ENCODE measurements around the gene COBLL1.

The COBLL1 gene

DNA sequence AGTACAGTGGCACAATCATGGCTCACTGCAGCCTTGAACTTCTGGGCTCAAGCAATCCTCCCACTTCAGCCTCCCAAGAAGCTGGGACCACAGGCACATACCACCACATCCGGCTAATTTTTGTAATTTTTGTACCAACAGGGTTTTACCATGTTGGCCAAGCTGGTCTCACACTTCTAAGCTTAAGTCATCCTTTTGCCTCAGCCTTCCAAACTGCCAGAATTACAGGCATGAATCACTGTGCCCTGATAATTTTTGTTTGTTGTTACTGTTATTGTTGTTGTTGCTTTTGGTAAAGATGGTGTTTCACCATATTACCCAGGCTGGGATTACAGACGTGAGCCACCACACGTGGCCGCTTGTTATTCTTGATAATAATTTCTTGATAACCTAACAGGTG is 10.5 kb upstream of the COBLL1 start:
- no peak for DNase-seq

DNA sequence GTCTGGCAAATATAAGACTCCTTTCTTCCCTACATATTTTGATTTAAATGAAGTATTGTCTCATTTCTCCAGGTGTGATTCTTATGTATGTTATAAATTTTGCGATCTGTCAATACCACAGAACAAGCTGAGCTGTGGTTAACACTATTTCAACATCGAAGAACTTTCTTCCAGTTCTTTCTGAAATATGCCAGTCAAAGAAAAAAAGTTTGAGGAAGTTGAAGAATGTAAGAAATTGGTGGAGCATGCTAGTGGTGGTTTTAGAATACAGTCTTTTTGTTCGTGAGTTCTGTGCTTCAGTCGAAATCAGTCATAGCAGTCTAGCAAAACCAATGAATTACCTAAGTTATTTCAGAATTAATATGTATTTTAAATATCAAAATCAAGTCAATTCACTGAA is 8.6 kb upstream of the COBLL1 start:
- DNase-seq = no peak

DNA sequence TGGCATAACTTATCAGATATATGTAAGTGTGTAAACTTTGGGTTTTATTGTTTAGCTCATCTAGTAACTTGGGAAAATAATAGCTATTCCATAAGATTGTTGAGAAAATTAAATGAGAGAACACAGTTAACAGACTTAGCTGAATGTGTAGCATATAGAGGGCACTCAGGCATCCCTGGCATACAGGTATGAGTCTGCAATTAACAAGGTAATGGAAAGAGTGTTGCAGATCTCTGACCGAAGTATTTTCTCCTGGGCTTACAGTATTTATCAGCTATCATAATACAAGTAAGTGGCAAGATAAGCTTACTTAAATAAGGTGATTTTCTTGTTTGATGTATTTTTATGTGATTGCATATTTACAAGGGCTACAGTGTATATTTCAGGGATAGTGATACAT is 7.9 kb upstream of the COBLL1 start:
- no peak for DNase-seq

DNA sequence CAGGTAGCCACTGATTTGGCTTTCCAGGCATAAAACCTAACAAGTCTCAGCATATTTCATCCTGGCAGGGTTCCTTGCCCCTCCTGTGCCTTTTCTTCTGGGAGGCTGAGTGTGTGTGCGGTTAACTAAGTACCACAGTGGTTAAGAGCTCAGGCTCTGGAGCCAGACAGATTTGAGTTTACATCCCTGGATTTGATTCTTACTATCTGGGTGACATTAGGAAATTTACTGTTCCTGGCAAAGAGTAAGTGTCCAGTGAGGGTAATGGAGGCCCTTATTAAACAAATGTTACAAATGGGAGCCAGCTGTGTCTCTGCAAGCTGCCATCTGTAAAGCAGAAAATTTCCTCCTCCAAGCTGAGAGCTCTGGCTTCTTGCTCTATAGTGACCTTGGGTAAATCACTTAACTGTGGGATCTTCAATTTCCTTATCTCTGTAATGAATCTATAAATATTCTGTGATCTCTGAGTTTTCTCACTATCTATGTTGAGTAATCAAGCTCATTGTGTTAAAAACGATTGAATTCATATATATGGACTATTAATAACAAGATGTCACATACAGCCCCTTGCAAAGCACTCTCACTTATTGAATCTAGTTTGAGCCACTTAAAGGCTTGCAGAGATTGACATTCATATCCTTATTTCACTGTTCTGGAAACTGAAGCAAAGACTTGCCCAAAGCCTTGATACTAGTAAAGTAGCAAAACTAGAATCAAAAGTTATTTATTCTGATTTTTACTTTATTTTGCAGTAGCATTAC is 6.5 kb upstream of the COBLL1 start:
- no peak for DNase-seq

DNA sequence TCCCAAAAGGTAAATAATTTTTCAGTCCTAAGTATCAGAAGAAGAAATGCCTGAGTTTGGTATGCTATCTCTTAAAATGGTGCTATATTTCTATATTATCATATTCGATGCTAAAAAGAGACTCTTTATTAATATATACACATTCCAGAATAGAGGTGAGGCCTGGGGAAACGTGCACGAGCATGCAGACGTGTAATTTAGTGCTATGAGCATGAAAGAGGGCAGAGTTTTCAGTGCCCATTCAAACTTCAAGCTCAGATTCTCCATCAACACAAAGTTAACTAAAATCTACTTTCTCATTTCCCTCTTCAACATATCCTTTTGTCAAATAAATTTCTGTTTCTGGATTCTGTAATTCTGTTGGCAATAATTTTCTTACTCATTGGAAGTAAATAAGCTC is 5.7 kb upstream of the COBLL1 start:
- no peak for DNase-seq

DNA sequence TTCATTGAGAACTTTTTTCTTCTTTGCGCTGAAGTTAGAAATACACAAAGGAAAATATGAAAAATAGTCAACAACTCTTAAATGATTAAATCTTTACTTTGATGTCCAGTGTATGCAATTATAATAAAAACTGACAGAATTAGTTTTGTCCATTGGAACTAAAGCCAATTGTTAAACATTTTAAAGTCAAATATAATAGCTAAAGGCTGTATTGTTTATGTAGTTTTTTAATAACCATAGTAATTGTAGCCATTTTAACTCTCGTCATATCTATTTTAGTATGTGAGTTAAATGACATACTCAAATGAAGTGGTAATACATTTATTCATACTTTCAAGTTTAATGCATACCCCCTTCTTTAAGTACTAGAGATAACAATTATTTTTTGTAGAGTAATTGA is 4.7 kb upstream of the COBLL1 start:
- no peak for DNase-seq

DNA sequence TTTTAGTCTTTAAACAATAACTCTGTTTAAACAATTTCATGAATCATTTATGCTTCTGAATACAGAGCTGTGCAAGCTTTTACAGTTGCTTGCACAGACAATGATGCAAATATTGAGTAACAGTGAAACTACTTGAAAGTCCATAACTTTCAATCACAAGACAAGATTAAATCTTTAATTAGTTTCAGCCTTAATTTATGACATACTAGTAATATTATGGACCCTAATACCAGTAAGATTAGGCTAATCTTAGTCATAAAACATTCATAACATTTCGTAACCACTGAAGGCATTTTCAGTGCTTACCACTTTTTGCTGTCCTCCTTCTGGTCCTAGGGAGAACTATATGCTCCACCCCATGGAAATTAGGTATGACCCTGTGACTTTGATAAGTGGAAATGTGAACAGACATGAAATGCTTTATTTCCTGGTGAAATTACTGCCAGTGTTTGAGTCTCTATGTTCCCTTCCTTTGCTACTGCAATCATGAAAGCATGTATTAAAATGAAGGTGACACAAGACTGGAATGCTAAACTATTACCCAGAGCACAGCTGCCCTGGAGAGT is 1.8 kb upstream of the COBLL1 start:
- no peak for DNase-seq

DNA sequence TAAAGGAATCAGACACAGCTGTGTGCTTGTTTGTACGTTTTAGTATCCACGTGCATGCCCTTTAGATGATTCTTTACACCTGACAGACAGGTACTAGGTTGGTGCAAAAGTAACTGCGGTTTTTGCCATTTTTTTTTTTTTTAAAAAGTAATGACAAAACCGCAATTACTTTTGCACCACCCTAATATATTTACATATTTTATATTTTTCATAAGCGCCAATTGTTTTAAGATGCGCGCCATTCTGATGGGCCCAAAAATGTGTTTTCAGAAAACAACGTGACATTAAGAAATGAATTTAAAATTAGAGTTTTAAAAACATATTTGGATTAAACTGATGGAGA is 972 bp upstream of the COBLL1 start:
- DNase-seq = no peak

DNA sequence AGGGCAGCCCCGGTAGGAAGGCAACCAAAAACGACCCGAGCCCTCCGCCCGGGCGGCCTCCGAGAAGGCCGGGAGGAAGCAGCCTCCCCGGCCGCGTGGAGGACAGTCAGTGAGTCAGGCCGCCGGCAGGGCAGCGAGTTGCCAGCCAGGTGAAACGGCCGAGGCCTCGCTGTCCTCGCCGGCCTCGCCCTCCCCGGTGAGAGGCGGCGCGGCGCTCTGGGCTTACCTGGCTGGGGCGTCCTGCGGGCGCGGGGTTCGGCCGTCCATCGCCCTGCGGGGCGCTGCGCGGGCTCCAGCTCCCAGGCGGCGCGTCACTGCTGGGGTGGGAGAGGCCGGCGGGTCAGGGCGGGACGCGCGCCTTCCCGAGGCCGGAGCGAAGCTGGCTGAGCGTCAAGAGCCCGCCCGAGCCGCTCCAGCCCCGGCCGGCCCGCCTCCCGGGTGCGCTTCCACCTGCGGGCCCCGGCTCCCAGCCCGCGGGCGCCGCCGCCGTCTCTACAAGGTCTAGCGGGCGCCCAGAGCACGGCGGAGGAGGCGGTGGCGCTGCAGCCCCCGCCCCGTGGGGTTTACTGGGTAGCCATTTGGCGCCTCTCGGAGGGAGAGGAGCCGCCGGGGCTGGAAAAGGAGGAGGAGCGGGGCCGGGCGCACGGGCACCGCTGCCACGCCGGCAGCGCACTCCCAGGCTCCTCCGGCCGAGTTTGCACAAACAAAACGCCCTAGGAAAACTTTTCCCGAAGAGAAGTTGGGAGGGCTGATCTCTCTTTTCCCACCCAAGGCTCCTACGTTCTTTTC is 499 bp downstream of the COBLL1 start:
- peak; percentile 34 to 68 for DNase-seq

DNA sequence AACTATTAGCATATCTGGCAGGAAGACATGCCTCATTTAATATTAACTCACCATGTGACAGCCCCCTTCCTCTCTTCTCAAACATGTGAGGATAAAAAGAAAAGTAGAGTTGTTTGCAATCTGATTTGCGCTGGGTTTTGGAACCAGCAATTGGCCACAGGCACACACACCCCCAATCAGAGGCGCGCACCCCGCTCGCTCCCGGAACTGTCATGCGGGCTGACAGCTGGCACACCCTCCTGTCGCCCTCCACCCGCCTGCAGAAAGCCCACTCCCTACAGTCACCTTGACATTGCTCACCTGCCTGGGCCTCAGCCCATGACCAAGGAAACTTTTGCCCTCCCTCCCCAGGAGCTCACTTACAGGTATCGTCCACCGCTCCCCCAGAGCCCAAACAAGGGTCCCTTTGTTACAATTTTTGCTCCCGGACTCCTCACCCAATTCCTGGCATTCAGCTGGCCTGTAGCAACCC is 1.1 kb downstream of the COBLL1 start:
- no peak for DNase-seq

DNA sequence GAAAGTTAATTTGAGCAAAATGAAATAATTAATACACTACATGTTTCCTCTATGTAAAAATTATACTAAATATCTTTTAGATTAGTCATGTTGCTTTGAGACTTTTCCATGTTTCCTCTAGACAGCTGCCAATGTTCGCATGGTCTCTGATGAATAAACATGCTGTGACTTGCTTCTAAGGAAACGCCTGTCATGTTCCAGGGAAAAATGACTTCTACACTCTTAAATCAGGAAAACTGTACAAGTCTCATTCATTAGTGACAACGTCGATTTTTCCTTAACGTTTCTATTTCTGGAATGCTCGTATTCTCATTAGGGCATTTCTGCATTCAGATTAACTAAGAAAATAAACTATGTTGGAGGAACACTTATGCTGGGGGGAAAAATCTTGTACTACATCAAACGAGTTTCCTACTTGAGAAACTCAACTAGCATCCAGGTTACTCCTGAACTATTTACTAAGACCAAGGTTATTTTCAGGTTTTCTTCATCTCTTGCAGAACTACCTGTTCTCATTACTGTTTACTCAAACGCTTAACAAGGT is 1.6 kb downstream of the COBLL1 start:
- DNase-seq = no peak

DNA sequence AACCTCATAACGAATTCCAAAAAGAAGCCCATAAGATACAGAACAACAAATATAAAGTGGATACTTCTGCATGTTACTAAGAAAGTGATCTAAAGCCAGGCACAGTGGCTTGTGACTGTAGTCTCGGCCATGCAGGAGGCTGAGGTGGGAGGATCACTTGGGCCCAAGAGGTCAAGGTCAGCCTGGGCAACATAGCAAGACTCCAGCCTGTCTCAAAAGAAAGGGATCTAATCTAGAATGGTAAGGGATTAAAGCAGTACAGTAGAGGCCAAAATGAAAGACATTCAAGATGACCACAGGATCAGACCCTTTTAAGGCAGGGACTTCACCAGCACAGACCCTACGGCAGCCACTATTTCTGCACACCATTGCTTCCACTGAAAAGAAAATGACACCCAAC is 3.8 kb downstream of the COBLL1 start:
- no peak for DNase-seq

DNA sequence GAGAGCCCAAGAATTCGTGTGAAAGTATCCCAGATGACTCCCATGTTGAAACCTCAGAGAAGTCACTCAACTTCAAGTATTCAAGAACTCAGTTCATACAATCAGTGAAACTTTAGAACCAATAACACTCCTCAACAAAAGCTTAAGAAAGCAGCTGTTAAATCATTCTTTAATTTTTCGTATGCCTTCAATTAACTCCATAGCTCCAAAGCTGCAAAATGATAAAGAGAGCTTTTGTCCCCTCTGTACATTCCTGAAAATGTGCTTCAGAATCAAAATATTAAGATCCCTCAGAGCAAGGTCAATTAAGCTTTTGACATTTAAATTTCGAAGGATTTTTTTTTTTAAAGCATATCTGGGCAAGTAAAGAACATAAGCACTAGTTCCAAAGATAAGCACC is 4.7 kb downstream of the COBLL1 start:
- DNase-seq = no peak

DNA sequence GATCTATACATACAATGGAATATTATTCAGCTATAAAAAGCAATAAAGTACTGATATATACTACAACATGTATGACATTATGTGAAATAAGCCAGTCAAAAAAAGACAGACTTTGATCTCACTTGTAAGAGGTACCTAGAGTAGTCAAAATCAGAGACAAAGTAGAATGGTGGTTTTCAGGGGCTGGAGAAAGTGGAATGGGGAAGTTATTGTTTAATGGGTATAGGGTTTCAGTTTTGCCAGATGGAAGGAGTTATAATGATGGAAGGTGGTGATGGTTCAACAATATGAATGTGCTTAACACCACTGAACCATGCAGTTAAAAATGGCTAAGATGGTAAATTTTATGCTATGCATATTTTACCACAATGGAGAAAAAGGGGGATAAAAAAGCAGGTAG is 6.3 kb downstream of the COBLL1 start:
- DNase-seq = no peak

DNA sequence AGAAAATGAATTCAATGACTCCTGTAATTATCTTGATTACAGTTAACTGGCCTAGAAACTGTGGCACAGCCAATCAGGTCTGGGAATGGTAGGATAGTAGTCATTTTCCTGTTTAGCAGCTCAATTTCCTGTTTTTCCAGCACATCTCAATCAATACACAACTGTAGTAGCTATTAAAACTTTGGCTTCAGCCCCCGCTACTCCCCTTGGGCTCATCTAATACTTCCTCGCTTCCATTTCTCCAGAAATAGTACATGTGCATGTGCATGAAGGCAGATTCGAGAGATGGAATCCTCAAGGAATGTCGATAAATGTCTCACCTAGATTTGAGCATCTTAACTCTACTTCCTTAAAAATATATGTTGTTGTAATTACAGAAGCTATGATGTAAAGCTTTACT is 9.7 kb downstream of the COBLL1 start:
- DNase-seq = no peak

DNA sequence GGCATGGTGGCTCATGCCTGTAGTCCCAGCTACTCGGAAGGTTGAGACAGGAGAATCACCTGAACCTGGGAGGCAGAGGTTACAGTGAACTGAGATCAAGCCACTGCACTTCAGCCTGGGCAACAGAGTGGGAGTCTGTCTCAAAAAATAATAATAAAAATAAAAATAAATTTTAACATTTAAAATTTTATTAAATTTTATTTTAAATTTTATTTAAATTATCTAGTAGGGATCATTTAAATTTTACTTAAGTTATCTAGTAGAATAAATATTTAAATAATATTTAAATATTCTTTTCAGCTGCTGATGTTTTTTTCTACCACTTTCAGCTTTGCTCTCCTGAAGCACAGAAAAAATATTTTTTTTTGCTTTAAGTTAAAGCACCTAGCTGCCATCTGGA is 10.4 kb downstream of the COBLL1 start:
- DNase-seq = no peak

DNA sequence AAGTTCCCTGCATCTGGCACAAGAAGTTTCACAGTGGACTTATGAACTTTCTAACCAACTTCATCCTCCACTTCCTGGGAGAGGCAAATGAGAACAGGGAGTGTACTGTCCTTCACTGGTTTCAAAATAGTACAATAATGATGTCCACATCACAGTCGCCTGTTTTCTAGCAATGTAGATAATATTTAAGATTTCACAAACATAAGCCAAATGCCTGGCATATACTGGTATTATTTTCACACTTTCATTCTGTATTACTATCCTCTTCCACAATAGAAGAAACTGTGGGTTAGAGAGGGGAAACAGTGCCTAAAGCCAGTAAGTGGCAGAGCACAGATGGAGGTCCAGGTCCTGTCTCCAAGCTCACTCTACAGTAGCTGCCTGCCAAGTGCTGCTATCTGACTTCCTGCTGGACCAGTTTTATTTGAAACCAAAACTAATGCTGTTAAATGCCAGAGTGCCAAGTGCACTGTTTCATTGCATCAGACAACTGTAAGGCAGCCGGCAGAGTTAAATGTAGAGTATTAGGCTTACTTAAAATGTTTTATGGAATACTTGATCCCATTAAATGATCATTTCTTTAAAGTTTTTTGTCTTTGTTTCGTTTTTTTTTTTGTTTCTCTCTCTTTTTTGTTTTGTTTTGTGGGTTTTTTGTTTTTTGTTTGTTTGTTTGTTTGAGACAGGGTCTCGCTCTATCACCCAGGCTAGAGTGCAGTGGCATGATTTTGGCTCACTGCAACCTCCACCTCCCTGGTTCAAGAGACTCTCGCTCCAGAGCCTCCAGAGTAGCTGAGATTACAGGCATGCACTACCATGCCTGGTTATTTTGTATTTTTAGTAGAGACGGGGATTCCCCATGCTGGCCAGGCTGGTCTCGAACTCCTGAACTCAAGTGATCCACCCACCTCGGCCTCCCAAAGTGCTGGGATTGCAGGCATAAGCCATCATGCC is 15.1 kb downstream of the COBLL1 start:
- DNase-seq = no peak

DNA sequence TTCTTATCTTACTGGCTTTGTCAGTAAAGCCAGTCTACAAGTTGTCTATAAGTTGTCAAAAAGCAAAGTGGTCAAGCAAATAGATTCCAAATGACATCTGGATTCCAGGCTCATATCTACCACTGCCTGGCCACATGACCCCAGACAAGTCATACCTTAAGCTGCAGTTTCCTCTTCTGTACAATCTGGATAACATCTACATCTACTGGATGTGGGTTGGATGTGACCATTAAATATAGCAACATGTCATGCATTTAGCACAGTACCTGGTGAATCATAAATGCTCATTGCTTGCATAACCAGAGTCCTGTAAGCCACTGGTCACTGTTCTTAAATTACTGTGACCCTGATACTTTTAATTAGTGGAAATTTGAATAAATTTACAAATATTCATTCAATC is 16.8 kb downstream of the COBLL1 start:
- DNase-seq = no peak

DNA sequence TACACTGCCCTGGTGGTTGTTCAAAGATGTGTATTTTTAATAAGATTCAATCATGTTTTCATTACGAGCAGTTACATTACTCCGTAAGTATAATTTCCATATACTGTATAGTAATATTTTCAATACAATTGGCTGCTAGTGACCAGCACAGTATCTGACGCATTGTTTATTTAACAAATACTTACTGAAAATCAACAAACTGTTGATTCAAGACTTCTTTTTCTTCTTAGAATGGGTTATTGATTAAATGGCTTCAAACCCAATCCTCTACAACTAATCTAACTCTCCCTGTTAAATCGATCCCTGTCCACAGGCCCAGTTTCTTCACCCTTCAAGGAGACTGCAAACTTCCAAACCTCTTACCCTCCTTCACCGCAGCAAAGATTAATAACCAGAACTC is 18.5 kb downstream of the COBLL1 start:
- no peak for DNase-seq

DNA sequence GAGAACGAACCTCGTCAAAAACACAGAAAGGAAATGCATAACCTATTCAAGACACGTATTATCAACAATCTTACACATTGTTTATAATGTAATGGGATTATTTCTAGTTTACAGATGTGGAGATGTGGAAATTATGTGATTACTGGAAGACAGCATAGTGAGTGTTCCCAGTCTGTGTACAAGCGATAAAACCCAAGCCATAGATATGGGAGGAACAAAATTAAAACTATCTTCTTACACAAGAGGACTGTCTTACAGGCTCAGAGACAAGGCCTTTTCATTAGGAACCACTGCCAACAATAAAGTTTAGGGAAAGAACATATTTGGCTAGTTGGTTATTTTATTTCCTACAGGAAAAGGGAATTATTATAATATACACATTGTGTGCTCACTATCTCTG is 20.3 kb downstream of the COBLL1 start:
- no peak for DNase-seq

DNA sequence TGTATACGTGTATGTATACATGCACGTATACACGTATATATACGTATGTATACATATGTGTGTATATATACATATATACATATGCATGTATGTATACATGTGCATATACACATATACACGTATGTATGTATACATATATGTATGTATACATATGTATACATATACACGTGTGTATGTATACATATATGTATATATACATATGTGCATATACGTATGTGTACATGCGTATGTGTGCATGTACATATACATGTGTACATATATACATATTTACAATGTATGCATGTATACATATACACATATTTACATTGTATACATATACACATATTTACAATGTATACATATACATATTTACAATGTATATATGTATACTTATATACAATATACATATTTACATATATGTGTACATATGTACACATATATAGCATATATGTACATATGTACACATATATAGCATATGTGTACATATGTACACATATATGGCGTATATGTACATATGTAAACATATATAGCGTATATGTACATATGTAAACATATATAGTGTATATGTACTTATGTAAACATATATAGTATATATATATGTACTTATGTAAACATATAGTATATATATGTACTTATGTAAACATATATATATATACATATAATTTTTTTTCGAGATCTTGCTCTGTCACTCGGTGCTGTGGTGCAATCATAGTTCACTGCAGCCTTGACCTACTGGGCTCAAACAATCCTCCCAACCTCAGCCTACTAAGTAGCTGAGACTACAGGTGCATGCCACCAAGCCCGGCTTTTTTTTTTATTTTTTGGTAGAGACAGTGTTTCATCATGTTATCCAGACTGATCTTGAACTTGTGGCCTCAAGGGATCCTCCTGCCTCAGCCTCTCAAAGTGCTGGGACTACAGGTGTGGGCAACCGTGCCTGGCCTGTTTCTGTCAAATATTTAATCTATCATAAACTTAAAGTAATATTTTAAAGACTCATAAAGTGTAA is 23.2 kb downstream of the COBLL1 start:
- no peak for DNase-seq

DNA sequence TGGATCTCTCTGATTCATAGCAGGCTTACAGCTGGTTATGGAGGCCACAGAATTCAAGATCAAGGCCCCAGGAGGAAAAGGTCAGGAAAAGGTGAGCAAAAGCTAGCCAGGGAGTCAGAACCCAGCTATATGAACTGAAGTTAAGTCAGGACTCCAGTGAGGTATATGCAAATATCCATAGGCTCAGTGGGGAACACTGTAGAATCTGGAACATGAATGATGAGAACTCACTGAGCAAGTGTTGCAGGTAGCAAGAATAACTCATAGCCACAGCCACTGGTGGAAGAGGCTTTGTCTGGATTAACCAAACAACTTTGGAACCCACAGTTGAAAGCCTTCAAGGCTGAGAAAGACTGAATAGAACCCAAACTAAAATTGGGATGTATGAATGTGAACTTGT is 24.7 kb downstream of the COBLL1 start:
- no peak for DNase-seq
